PC-3 (cell line): Measurements from ENCODE around the gene FAM181B.

Experiments
- EZH2 ChIP-seq: fragments of 300-600 bp; sonication (generic); IDR thresholded peaks from one replicate; pipeline ENCODE4 v1.6.1; 2017; ENCODE audit warnings: antibody characterized with exemption, mild to moderate bottlenecking, low read length; ENCODE audit not compliant: unreplicated experiment
- EZH2phosphoT487 ChIP-seq: fragments of 300-600 bp; sonication (generic); IDR thresholded peaks from 2 replicates; pipeline ENCODE4 v1.6.1; 2018; ENCODE audit warnings: mild to moderate bottlenecking, antibody characterized with exemption, low read length, borderline replicate concordance
- TF ChIP-seq, protein P1 (sequence below): fragments of 300-600 bp; sonication (generic); conservative IDR thresholded peaks from 2 replicates; pipeline ENCODE4 v1.5.1; 2017; ENCODE audit warnings: antibody characterized with exemption, low read depth, mild to moderate bottlenecking, low read length

DNA sequence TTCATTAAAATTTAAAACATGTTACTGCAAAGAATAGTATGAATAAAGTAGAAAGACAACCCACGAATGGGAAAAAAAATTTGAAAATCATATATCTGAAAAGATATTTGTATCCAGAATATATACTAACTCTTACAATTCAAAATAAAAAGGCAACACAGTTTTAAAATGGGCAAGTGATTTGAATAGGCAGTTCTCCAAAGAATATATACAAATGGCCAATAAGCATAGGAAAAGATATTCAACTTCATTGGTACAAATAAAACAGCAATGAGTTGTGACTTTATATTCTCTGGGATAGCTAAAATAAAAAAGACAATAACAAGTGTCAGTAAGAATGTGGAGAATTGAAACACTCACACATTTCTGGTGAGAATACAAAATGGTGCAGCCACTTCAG, 41.6 kb upstream of the FAM181B start:
- TF ChIP-seq, protein P1, sequence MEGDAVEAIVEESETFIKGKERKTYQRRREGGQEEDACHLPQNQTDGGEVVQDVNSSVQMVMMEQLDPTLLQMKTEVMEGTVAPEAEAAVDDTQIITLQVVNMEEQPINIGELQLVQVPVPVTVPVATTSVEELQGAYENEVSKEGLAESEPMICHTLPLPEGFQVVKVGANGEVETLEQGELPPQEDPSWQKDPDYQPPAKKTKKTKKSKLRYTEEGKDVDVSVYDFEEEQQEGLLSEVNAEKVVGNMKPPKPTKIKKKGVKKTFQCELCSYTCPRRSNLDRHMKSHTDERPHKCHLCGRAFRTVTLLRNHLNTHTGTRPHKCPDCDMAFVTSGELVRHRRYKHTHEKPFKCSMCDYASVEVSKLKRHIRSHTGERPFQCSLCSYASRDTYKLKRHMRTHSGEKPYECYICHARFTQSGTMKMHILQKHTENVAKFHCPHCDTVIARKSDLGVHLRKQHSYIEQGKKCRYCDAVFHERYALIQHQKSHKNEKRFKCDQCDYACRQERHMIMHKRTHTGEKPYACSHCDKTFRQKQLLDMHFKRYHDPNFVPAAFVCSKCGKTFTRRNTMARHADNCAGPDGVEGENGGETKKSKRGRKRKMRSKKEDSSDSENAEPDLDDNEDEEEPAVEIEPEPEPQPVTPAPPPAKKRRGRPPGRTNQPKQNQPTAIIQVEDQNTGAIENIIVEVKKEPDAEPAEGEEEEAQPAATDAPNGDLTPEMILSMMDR, result no peak
- TF ChIP-seq EZH2, result no peak
- TF ChIP-seq EZH2phosphoT487, result no peak
